Stimulated activated naive B cell treated with anti-CD40 and anti-IgM and Interleukin-4, amounts not matched to agents 10 μg/mL and 1 μg/mL and 100 μg/mL, for 72 hours (primary cell): Measurements from ENCODE around the gene BDKRB2.
A peak's percentile ranks its signal among the peaks of the same experiment; 100 is the strongest.

Experiments
- ATAC-seq, 2 donors: fragments of 150-1000 bp; cut with Tn5 transposase; replicated peaks; 2 replicates each; pipeline ENCODE4 v1.10.0; 2021; ENCODE audit warnings: moderate library complexity in 1 of 2
- DNase-seq: peaks from one replicate; pipeline ENCODE4 v3.0.0; 2021
- H3K27ac Mint-ChIP-seq: one replicate; pipeline ENCODE4 v1.8.0; 2022; ENCODE audit warnings: mild to moderate bottlenecking, mixed read lengths
- H3K27me3 Mint-ChIP-seq, 2 donors: one replicate each; pipeline ENCODE4 v1.8.0; 2022; ENCODE audit warnings: mixed read lengths in 2 of 2
- H3K36me3 Mint-ChIP-seq, 2 donors: one replicate each; pipeline ENCODE4 v1.8.0; 2022; ENCODE audit warnings: mixed read lengths in 2 of 2, mild to moderate bottlenecking in 1 of 2
- H3K4me1 Mint-ChIP-seq, 2 donors: one replicate each; pipeline ENCODE4 v1.8.0; 2022; ENCODE audit warnings: mixed read lengths in 2 of 2, mild to moderate bottlenecking in 1 of 2
- H3K4me3 Mint-ChIP-seq, 2 donors: one replicate each; pipeline ENCODE4 v1.8.0; 2022; ENCODE audit warnings: mild to moderate bottlenecking in 2 of 2, mixed read lengths in 2 of 2, moderate library complexity in 1 of 2
- H3K9me3 Mint-ChIP-seq, 2 donors: one replicate each; pipeline ENCODE4 v1.8.0; 2022; ENCODE audit warnings: mixed read lengths in 2 of 2, mild to moderate bottlenecking in 1 of 2

BDKRB2 gene

DNA sequence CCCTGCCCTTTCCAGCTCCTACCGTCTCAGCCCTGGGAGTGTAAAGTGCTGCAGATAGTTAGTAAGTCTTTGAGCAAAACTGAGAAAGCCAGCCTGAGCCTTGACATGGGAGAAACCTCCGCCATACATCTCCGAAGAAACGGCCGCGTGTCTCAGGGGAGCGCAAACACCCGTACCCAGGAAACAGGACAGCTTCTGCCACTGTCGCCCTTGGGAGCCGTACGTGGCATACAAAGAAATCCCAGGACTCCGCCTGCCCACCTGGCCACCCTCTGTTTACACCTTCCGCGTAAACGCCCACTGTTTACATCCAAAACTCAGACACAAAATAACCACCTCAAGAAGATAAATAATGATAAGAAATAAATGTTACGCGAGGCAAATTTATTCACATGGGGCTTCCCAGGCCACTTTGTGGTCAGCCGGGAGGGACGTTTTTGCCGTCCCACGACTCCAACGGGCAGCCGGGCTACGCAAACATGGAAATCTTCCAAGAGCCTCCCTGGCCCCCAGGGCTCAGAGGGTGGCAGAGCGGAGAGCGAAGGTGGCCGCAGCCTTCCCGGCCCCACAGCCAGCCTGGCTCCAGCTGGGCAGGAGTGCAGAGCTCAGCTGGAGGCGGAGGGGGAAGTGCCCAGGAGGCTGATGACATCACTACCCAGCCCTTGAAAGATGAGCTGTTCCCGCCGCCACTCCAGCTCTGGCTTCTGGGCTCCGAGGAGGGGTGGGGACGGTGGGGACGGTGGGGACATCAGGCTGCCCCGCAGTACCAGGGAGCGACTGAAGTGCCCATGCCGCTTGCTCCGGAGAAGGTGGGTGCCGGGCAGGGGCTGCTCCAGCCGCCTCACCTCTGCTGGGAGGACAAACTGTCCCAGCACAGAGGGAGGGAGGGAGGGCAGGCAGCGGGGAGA, at the start of gene BDKRB2:
Gene BDKRB2, plus strand, starts transcription at position 689 of the 908 bp plus-strand sequence. CDS start 32,269 bp downstream, outside the sequence.
- ATAC-seq (peak; percentile 75 to 83), DNase-seq (no peak)
- Mint-ChIP-seq H3K9me3 (no peaks in the 10 kb centered on the region), H3K27me3 (peaks cover 52 to 70% of the 10 kb centered on the region in 2 donors), H3K4me3 (peak within 1 kb of the TSS; percentile 50 to 61), H3K36me3 (no peaks in the 10 kb centered on the region), H3K4me1 (peaks cover 5 to 16% of the 10 kb centered on the region in 2 donors), H3K27ac (peak within 1 kb of the TSS; percentile 37)

DNA sequence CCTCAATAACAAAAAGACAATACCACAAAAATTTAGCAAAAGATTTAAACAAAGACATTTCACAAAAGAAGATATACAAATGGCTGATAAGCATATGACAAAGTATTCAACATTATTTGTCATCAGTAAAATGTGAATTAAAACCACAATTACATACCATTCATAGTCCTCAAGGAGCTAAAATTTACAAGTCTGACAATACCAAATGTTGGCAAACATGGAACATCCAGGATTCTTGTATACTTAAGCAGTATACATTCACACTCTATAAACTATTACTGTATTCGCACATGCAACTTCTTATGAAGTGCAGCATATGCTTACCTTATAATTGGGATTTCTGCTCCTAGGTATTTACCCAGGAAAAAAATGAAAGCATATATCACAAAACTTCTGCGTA, 49.7 kb upstream of the BDKRB2 start:
- ATAC-seq = no peak
- no peaks in the 10 kb centered on the region for H3K36me3 Mint-ChIP-seq
- H3K9me3 Mint-ChIP-seq = no peaks in the 10 kb centered on the region
- peaks cover 4 to 20% of the 10 kb centered on the region in 2 donors for H3K27me3 Mint-ChIP-seq
- H3K27ac Mint-ChIP-seq = no peak overlapping the region
- DNase-seq = no peak
- no peak overlapping the region for H3K4me3 Mint-ChIP-seq
- no peaks in the 10 kb centered on the region for H3K4me1 Mint-ChIP-seq

- H3K4me3 Mint-ChIP-seq = no peak overlapping the region
- H3K27me3 Mint-ChIP-seq = peaks cover 0 to 7% of the 10 kb centered on the region in 2 donors
- DNase-seq (no peak), ATAC-seq (no peak)
- H3K4me1 Mint-ChIP-seq = no peaks in the 10 kb centered on the region
- no peak overlapping the region for H3K27ac Mint-ChIP-seq
- no peaks in the 10 kb centered on the region for H3K36me3 Mint-ChIP-seq
- no peaks in the 10 kb centered on the region for H3K9me3 Mint-ChIP-seq
These were observed 47.6 kb upstream of the BDKRB2 start for GRCh38 chr14:96156804-96157760.

DNA sequence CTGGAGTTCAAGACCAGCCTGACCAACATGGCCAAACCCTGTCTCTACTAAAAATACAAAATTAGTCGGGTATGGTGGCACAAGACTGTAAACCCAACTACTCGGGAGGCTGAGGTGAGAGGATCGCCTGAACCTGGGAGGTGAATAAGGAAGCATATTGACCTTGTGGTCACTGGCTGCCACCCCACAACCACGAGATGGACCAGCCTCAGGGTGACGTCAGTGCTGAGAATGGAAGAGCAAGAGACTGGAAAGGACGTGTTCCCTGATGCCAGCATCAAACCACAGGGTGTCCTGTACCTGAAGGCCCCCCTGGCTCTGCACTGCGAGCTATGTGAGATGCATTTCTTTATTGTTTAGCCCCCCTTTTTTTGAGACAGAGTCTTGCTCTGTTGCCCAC, 45.9 kb upstream of the BDKRB2 start:
- no peaks in the 10 kb centered on the region for H3K9me3 Mint-ChIP-seq
- peaks cover 0 to 15% of the 10 kb centered on the region in 2 donors for H3K27me3 Mint-ChIP-seq
- peaks cover 0 to 2% of the 10 kb centered on the region in 2 donors for H3K4me1 Mint-ChIP-seq
- no peak overlapping the region for H3K4me3 Mint-ChIP-seq
- no peak for ATAC-seq
- no peaks in the 10 kb centered on the region for H3K36me3 Mint-ChIP-seq
- DNase-seq = no peak
- H3K27ac Mint-ChIP-seq = no peak overlapping the region

GRCh38 chr14:96160076-96160912, 44.3 kb upstream of the BDKRB2 start:
- no peak overlapping the region for H3K27ac Mint-ChIP-seq
- H3K4me1 Mint-ChIP-seq = peaks cover 0 to 2% of the 10 kb centered on the region in 2 donors
- H3K4me3 Mint-ChIP-seq = no peak overlapping the region
- no peaks in the 10 kb centered on the region for H3K36me3 Mint-ChIP-seq
- peaks cover 0 to 20% of the 10 kb centered on the region in 2 donors for H3K27me3 Mint-ChIP-seq
- DNase-seq = no peak
- no peak for ATAC-seq
- H3K9me3 Mint-ChIP-seq = no peaks in the 10 kb centered on the region

DNA sequence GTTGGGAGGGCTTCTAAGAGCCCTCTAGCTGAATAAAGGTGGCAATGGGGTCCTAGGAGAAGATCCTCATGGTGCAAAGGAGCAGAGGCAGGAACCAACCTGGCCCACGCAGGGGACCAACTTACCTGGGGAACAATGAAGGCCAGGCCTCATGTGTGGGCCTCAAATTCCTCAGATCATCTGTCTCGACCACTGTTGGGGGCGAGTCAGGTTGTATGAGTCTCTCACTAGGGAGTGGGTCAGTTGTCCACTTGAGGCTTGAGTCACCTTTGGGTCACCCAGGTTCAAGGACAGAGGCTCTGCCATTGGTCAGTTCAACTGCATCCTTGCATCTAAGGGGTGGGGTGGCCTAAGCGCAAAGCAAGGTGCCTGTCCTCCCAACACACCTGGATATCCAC, 43.7 kb upstream of the BDKRB2 start:
- Mint-ChIP-seq H3K36me3 (no peaks in the 10 kb centered on the region), H3K27ac (no peak overlapping the region), H3K4me3 (no peak overlapping the region), H3K27me3 (peaks cover 0 to 21% of the 10 kb centered on the region in 2 donors), H3K9me3 (no peaks in the 10 kb centered on the region), H3K4me1 (peaks cover 0 to 2% of the 10 kb centered on the region in 2 donors)
- no peak for DNase-seq
- ATAC-seq = no peak

DNA sequence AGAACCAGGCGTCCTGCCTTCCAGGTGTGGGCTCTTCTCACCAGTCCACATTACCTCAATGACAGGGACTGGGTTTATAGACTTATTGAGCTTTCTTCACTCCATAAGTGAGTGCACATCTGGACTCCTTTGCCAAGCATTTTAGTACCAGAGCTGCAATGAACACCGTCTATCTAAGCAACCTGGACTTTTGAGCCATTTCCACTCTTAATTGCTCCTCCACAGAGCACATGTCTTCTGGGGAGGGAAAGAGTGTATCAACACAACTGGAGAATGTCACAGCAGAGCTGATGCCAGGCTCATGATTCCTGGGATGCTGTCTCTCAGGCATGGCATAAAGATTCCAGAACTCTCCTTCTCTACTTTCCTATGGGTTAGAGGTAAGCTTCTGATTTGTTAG, 43.0 kb upstream of the BDKRB2 start:
- no peak for DNase-seq
- peaks cover 0 to 2% of the 10 kb centered on the region in 2 donors for H3K4me1 Mint-ChIP-seq
- no peak for ATAC-seq
- H3K4me3 Mint-ChIP-seq = no peak overlapping the region
- H3K27me3 Mint-ChIP-seq = peaks cover 0 to 16% of the 10 kb centered on the region in 2 donors
- no peak overlapping the region for H3K27ac Mint-ChIP-seq
- H3K9me3 Mint-ChIP-seq = no peaks in the 10 kb centered on the region
- H3K36me3 Mint-ChIP-seq = no peaks in the 10 kb centered on the region

DNA sequence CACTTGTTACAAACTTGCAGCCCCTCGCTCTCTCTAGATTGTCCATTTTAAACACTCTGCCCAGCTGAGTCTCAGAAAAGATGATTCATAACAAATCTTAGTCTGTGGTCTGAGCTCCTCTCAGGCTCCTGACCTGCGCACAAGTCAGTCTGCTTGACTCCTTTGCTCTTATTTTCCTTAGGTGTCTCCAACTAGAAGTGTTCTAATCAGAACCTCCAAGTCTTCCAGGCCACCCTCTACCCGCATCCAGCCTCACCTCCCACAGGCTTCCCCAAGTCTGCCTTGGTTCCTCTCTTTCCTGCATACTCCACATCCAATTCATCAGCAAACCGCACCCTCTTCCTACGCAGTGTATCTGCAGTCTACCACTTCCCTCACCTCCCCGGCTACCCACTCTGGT, 42.4 kb upstream of the BDKRB2 start:
- DNase-seq (no peak), ATAC-seq (no peak)
- Mint-ChIP-seq H3K4me1 (peaks cover 0 to 2% of the 10 kb centered on the region in 2 donors), H3K36me3 (no peaks in the 10 kb centered on the region), H3K4me3 (no peak overlapping the region), H3K27ac (no peak overlapping the region), H3K27me3 (peaks cover 0 to 16% of the 10 kb centered on the region in 2 donors), H3K9me3 (no peaks in the 10 kb centered on the region)

DNA sequence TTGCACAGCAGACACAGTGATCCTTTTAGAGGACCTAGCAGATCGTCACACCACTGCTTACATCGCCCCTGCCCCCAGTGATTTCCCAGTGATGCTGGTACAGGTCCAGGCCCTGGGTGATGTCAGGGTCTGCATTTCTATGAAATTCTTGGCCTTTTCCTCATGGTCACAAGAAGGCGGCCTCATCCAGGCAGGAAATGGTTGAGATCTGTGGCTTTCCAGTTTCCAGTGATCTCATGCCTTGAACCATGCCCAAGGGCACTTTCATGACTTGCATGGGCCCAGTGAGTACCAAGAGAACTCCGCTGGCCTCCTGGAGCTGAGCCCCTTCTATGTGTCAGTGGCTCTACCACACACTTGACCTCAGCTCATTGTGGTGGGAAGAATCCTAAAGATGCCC, 41.9 kb upstream of the BDKRB2 start:
- Mint-ChIP-seq H3K4me3 (no peak overlapping the region), H3K4me1 (peaks cover 0 to 2% of the 10 kb centered on the region in 2 donors), H3K36me3 (no peaks in the 10 kb centered on the region), H3K27me3 (peaks cover 0 to 16% of the 10 kb centered on the region in 2 donors), H3K27ac (no peak overlapping the region), H3K9me3 (no peaks in the 10 kb centered on the region)
- DNase-seq = no peak
- ATAC-seq = no peak

- Mint-ChIP-seq H3K4me3 (no peak overlapping the region), H3K27me3 (peaks cover 0 to 16% of the 10 kb centered on the region in 2 donors), H3K36me3 (no peaks in the 10 kb centered on the region), H3K9me3 (no peaks in the 10 kb centered on the region), H3K4me1 (peaks cover 0 to 2% of the 10 kb centered on the region in 2 donors), H3K27ac (no peak overlapping the region)
- ATAC-seq (no peak), DNase-seq (no peak)
These were observed 39.7 kb upstream of the BDKRB2 start for GRCh38 chr14:96164861-96165490.

DNA sequence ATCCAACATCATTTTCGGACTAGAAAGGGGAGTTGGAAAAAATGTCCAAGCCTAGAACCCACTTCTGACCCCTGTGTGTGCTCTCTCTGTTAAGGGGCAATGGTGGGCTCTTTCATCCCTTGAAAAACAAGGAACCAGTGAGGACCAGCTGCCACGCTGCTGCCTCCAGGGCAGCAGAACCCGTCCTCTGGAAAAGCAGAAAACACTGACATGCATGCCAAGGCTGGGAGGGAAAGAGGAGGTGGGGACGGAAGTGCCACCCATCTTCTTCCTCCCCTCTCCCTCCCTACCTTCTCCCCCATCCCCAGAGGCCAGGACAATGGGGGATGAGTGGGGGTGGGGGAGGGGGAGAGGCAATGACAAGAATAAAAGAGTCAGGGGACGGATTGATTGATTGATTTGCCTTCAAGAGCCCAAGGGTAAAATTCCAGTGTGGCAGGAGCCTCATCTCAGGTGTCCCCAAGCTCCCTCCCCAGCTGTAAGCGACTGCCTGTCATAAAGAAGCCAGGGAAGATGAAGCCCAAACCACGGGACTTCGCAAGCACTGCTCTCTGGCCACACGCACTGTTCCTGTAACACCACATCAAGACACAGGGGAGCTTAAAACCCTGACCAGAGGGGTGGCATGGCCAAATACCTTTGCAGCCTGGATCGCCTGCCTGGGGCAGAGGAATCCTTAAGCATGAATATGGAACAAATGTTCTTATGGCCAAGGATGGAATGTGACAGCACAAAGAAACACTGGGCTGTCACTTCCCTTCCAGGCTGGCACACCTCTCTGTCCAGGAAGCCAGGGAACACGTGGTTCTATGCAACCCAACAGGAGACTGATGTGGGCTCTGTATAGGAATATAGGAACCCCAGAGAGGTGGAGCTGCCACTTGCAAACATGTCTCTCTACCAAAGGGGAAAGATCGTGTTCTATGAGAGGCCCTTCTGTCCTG, 38.9 kb upstream of the BDKRB2 start:
- peaks cover 0 to 16% of the 10 kb centered on the region in 2 donors for H3K27me3 Mint-ChIP-seq
- H3K27ac Mint-ChIP-seq = no peak overlapping the region
- H3K4me3 Mint-ChIP-seq = no peak overlapping the region
- H3K4me1 Mint-ChIP-seq = peaks cover 0 to 2% of the 10 kb centered on the region in 2 donors
- H3K9me3 Mint-ChIP-seq = no peaks in the 10 kb centered on the region
- DNase-seq (no peak), ATAC-seq (no peak)
- H3K36me3 Mint-ChIP-seq = no peaks in the 10 kb centered on the region

GRCh38 chr14:96166461-96167223, 38.0 kb upstream of the BDKRB2 start:
- no peak overlapping the region for H3K4me3 Mint-ChIP-seq
- no peak for ATAC-seq
- H3K4me1 Mint-ChIP-seq = peaks cover 0 to 2% of the 10 kb centered on the region in 2 donors
- H3K27ac Mint-ChIP-seq = no peak overlapping the region
- peaks cover 4 to 16% of the 10 kb centered on the region in 2 donors for H3K27me3 Mint-ChIP-seq
- H3K36me3 Mint-ChIP-seq = no peaks in the 10 kb centered on the region
- no peaks in the 10 kb centered on the region for H3K9me3 Mint-ChIP-seq
- DNase-seq = no peak
